Ascending aorta (tissue), 2 donors: ENCODE data around the gene RNASEH1. TPM values are rescaled to one million over a fixed set of nuclear protein-coding genes. Genes with fewer than 3 reads are reported as not detected.

ENCODE experiments used
- DNase-seq, 2 donors: peaks; one replicate each; pipeline ENCODE4 v3.0.0-alpha.2; 2019; ENCODE audit warnings: low spot score in 2 of 2
- H3K27ac ChIP-seq, 2 donors: fragments of 200-600 bp; sonication (generic); one replicate each; pipeline ENCODE4 v1.5.1; 2016 to 2017; ENCODE audit warnings: mild to moderate bottlenecking in 1 of 2
- H3K27me3 ChIP-seq: fragments of 200-600 bp; sonication (generic); one replicate; pipeline ENCODE4 v1.5.1; 2017
- H3K36me3 ChIP-seq, 2 donors: fragments of 200-600 bp; sonication (generic); one replicate each; pipeline ENCODE4 v1.5.1; 2016
- H3K4me1 ChIP-seq, 2 donors: fragments of 200-600 bp; sonication (generic); one replicate each; pipeline ENCODE4 v1.5.1; 2016 to 2017; ENCODE audit warnings: mild to moderate bottlenecking in 1 of 2
- H3K4me3 ChIP-seq, 2 donors: fragments of 200-600 bp; sonication (generic); one replicate each; pipeline ENCODE4 v1.5.1; 2016 to 2017; ENCODE audit warnings: mild to moderate bottlenecking in 1 of 2
- H3K9me3 ChIP-seq, 2 donors: fragments of 200-600 bp; sonication (generic); one replicate each; pipeline ENCODE4 v1.5.1; 2016
- CTCF ChIP-seq, 3 experiments: fragments of 200-600 bp in 2 of 3; fragments of 450-650 bp in 1 of 3; sonication (generic) in 2 of 3; IDR thresholded peaks; one replicate each; pipeline ENCODE4 v1.5.1; 2016 to 2019; ENCODE audit warnings: antibody characterized with exemption in 3 of 3, mild to moderate bottlenecking in 1 of 3, moderate library complexity in 1 of 3
- intact Hi-C: fragments of 100-400 bp; cut with DNase I; formaldehyde crosslinking; loops from one replicate; pipeline ENCODE4 v1.15.1; 2023
- total RNA-seq: library from RNA; depleted of rRNA; stranded (reverse); fragments of >200 nt; gene quantifications from one replicate; pipeline ENCODE4 v1.1.0, GENCODE V29; 2016

Gene RNASEH1
- total RNA-seq, 1 donor from 2014 or later: 9.3 TPM

- no peaks in the 10 kb centered on the region for H3K36me3 ChIP-seq
- no peak for DNase-seq
- TF ChIP-seq CTCF (IDR thresholded peaks at IDR 0.05): no peak
- H3K4me3 ChIP-seq: no peak overlapping the region
- H3K27me3 ChIP-seq: no peaks in the 10 kb centered on the region
- H3K27ac ChIP-seq: no peak overlapping the region
- intact Hi-C loops: no loop called here
- no peaks in the 10 kb centered on the region for H3K9me3 ChIP-seq
- no peaks in the 10 kb centered on the region for H3K4me1 ChIP-seq
These were observed 46.2 kb upstream of the RNASEH1 start for GRCh38 chr2:3604207-3604877.

GRCh38 chr2:3603536-3604206 is 45.5 kb upstream of the RNASEH1 start:
- H3K9me3 ChIP-seq: no peaks in the 10 kb centered on the region
- H3K27ac ChIP-seq: no peak overlapping the region
- no peak overlapping the region for H3K4me3 ChIP-seq
- H3K36me3 ChIP-seq: no peaks in the 10 kb centered on the region
- no peak for DNase-seq
- H3K4me1 ChIP-seq: no peaks in the 10 kb centered on the region
- no peaks in the 10 kb centered on the region for H3K27me3 ChIP-seq
- intact Hi-C loops: no loop called here
- TF ChIP-seq CTCF (IDR thresholded peaks at IDR 0.05): no peak

GRCh38 chr2:3602553-3603339 is 44.6 kb upstream of the RNASEH1 start:
- Histone ChIP-seq H3K4me3 (no peak overlapping the region), H3K9me3 (no peaks in the 10 kb centered on the region), H3K27me3 (no peaks in the 10 kb centered on the region), H3K4me1 (no peaks in the 10 kb centered on the region), H3K27ac (no peak overlapping the region), H3K36me3 (no peaks in the 10 kb centered on the region)
- intact Hi-C loops: no loop called here
- no peak for TF ChIP-seq CTCF (IDR thresholded peaks at IDR 0.05)
- DNase-seq: no peak

- DNase-seq: no peak
These were observed 43.6 kb upstream of the RNASEH1 start for GRCh38 chr2:3601561-3602271.

More at GRCh38 chr2:3601561-3602271, 43.6 kb upstream of the RNASEH1 start:
- H3K4me3 ChIP-seq: no peak overlapping the region
- H3K4me1 ChIP-seq: no peaks in the 10 kb centered on the region
- H3K27me3 ChIP-seq: no peaks in the 10 kb centered on the region
- TF ChIP-seq CTCF (IDR thresholded peaks at IDR 0.05): no peak
- intact Hi-C loops: no loop called here
- H3K36me3 ChIP-seq: no peaks in the 10 kb centered on the region
- H3K9me3 ChIP-seq: no peaks in the 10 kb centered on the region
- no peak overlapping the region for H3K27ac ChIP-seq
